Karpas-422 (cell line): ENCODE data around the gene GMNN. TPM values are rescaled to one million over a fixed set of nuclear protein-coding genes. Genes with fewer than 3 reads are reported as not detected.

Experiments
- DNase-seq: peaks from one replicate; pipeline ENCODE4 v3.0.0-alpha.2; 2015
- H2AFZ ChIP-seq: fragments of 200-600 bp; sonication (generic); 2 replicates; pipeline ENCODE4 v1.6.1; 2014; ENCODE audit warnings: antibody characterized with exemption, low read length, mixed read lengths
- H3K27ac ChIP-seq: fragments of 200-600 bp; sonication (generic); 2 replicates; pipeline ENCODE4 v1.5.1; 2014; ENCODE audit warnings: mild to moderate bottlenecking, low read length, moderate library complexity
- H3K27me3 ChIP-seq: fragments of 200-600 bp; sonication (generic); 2 replicates; pipeline ENCODE4 v1.6.1; 2014; ENCODE audit warnings: low read length, mixed read lengths
- H3K36me3 ChIP-seq: fragments of 200-600 bp; sonication (generic); 2 replicates; pipeline ENCODE4 v1.6.1; 2014; ENCODE audit warnings: low read length, mixed read lengths; ENCODE audit not compliant: insufficient read depth
- H3K4me1 ChIP-seq: fragments of 200-600 bp; sonication (generic); 2 replicates; pipeline ENCODE4 v1.6.1; 2014; ENCODE audit warnings: mild to moderate bottlenecking, low read length, mixed read lengths
- H3K4me2 ChIP-seq: fragments of 200-600 bp; sonication (generic); 2 replicates; pipeline ENCODE4 v1.6.1; 2014; ENCODE audit warnings: low read length, low read depth, mild to moderate bottlenecking; ENCODE audit not compliant: poor library complexity, severe bottlenecking
- H3K4me3 ChIP-seq: fragments of 200-600 bp; sonication (generic); 2 replicates; pipeline ENCODE4 v1.5.1; 2014; ENCODE audit warnings: mild to moderate bottlenecking, antibody characterized with exemption, low read length, mixed read lengths
- H3K79me2 ChIP-seq: fragments of 200-600 bp; sonication (generic); 2 replicates; pipeline ENCODE4 v1.6.1; 2014; ENCODE audit warnings: mild to moderate bottlenecking, low read length, mixed read lengths
- H3K9ac ChIP-seq: fragments of 200-600 bp; sonication (generic); 2 replicates; pipeline ENCODE4 v1.6.0; 2014; ENCODE audit warnings: low read length
- H3K9me2 ChIP-seq: fragments of 200-600 bp; sonication (generic), shearing (Covaris generic); replicated peaks from 2 replicates; pipeline ENCODE4 v1.6.0; 2014; ENCODE audit warnings: mild to moderate bottlenecking, low read length, moderate library complexity; ENCODE audit not compliant: insufficient read depth
- H3K9me3 ChIP-seq: fragments of 300-700, 200-600 bp; sonication (generic); 2 replicates; pipeline ENCODE4 v1.6.1; 2014; ENCODE audit warnings: low read length, mixed read lengths
- H4K20me1 ChIP-seq: fragments of 200-600 bp; sonication (generic); 2 replicates; pipeline ENCODE4 v1.6.1; 2014; ENCODE audit warnings: mild to moderate bottlenecking, antibody characterized with exemption, low read length, low read depth; ENCODE audit not compliant: insufficient read depth
- total RNA-seq: library from RNA; depleted of rRNA; stranded (reverse); fragments of >200 nt; shearing (Covaris generic); gene quantifications from 2 replicates; pipeline ENCODE4 v1.2.3, GENCODE V29; 2014; ENCODE audit warnings: low replicate concordance

GMNN gene
- total RNA-seq, 1 experiment from 2014 or later = 29.6 TPM

DNA sequence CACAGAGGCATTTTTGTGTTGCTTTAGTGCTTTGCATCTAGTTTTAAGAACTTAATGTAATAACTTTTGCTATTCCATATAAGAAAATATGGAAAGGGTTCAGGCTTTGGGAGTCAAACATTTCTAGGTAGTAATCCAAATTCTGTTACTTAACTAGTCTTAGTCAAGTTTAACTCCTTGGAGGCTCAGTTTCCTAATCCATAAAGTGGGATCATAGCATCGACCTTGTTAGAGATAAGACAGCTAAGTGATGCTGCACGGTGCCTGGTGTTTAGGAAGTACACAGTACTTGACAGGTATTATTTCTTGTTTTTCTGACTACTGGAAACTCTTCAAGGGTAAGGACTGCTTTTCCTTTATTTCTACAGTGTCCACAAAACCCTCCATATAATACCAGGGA, 48.4 kb downstream of the GMNN start:
- Histone ChIP-seq H3K9ac (no peak overlapping the region), H3K9me3 (no peaks in the 10 kb centered on the region), H3K4me3 (no peak overlapping the region), H3K9me2 (no peaks in the 10 kb centered on the region), H3K4me1 (no peaks in the 10 kb centered on the region), H3K27ac (no peak overlapping the region), H3K36me3 (peaks cover 65% of the 10 kb centered on the region), H4K20me1 (no peaks in the 10 kb centered on the region), H3K4me2 (no peak overlapping the region), H3K79me2 (0 out of 2 replicates have a peak, but pooled peaks cover 3% of the 10 kb centered on the region), H2AFZ (no peak overlapping the region), H3K27me3 (no peaks in the 10 kb centered on the region)
- DNase-seq = no peak

GRCh38 chr6:24824142-24824938, 49.6 kb downstream of the GMNN start:
- Histone ChIP-seq H3K79me2 (0 out of 2 replicates have a peak, but pooled peaks cover 3% of the 10 kb centered on the region), H3K4me3 (no peak overlapping the region), H3K27ac (no peak overlapping the region), H3K4me1 (no peaks in the 10 kb centered on the region), H3K9ac (no peak overlapping the region), H3K36me3 (peaks cover 55% of the 10 kb centered on the region), H3K9me2 (no peaks in the 10 kb centered on the region), H3K4me2 (no peak overlapping the region), H3K27me3 (no peaks in the 10 kb centered on the region), H2AFZ (no peak overlapping the region), H3K9me3 (no peaks in the 10 kb centered on the region), H4K20me1 (no peaks in the 10 kb centered on the region)
- DNase-seq = no peak

DNA sequence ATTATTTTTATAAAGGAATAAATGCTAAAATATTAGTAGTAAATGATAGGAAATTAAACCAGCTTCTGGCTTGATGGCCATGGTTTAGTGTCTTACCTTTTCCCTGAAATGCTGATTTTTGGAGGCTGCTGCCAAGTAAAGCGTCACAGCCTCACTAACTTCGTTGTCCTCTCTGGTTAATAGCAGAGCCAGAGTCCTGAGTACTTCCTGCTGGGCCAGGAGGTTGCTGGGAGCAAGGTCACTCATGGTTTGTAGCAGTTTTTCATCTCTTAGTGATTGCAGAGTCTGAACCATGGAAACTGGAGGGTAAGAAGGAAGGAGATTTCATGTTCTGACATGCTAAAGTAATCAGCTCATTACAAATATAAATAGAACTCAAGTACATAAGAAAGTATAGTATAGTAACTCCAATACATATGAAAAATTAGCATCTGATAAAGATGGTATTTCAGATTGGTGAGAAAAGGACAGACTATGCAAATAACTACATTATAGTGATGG, 50.4 kb downstream of the GMNN start:
- Histone ChIP-seq H3K36me3 (peaks cover 63% of the 10 kb centered on the region), H2AFZ (no peak overlapping the region), H3K4me3 (no peak overlapping the region), H3K79me2 (0 out of 2 replicates have a peak, but pooled peaks cover 3% of the 10 kb centered on the region), H3K9me2 (no peaks in the 10 kb centered on the region), H3K9me3 (no peaks in the 10 kb centered on the region), H3K27ac (no peak overlapping the region), H3K4me2 (no peak overlapping the region), H4K20me1 (no peaks in the 10 kb centered on the region), H3K27me3 (no peaks in the 10 kb centered on the region), H3K9ac (no peak overlapping the region), H3K4me1 (no peaks in the 10 kb centered on the region)
- DNase-seq = no peak

DNA sequence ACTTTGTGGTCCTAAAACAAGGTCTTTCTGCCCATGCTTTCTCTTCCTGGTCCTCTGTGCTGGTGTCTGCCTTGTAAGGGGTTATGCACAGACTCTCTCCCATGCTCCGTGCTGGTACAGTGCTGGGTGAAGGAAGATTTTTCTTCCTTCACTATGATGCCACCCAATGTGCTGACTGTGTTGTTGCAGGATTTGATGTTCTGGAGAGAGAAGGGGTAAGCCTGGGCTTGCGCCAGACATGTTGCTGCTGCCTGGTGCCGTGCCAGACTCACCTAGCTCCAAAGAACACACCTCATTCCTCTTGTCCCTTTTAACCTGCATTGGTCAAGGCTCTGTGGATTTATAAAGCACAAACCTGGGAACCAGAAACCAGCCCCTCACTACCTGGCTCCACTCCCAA, 52.4 kb downstream of the GMNN start:
- Histone ChIP-seq H3K27ac (no peak overlapping the region), H4K20me1 (no peaks in the 10 kb centered on the region), H3K79me2 (0 out of 2 replicates have a peak, but pooled peaks cover 3% of the 10 kb centered on the region), H3K4me3 (no peak overlapping the region), H3K9ac (no peak overlapping the region), H3K4me2 (no peak overlapping the region), H3K4me1 (no peaks in the 10 kb centered on the region), H3K27me3 (no peaks in the 10 kb centered on the region), H3K9me2 (no peaks in the 10 kb centered on the region), H2AFZ (no peak overlapping the region), H3K9me3 (no peaks in the 10 kb centered on the region), H3K36me3 (peaks cover 69% of the 10 kb centered on the region)
- DNase-seq = no peak

DNA sequence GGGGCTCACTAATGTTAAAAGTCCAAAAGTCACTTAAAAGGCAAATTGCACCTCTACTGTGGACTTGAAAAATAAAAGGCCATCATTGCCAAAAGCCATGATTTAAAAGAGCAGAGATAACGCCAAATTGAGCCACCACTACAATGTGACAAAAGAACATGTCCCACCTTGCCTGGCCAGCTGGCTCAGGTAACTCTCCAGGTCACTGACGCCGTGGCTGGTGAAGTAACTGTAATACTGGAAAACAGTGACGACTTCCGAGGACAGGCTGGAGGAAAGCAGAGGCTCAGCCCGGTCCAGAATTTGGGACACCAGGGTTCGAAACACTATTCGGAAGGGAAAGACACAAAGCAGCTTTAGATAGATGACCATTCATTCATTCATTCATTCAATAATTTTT, 53.2 kb downstream of the GMNN start:
- H3K9me3 ChIP-seq = no peaks in the 10 kb centered on the region
- H3K4me1 ChIP-seq = no peaks in the 10 kb centered on the region
- no peak overlapping the region for H3K9ac ChIP-seq
- no peak overlapping the region for H2AFZ ChIP-seq
- no peaks in the 10 kb centered on the region for H3K27me3 ChIP-seq
- H4K20me1 ChIP-seq = no peaks in the 10 kb centered on the region
- peaks cover 73% of the 10 kb centered on the region for H3K36me3 ChIP-seq
- DNase-seq = no peak
- no peaks in the 10 kb centered on the region for H3K9me2 ChIP-seq
- H3K4me2 ChIP-seq = no peak overlapping the region
- 0 out of 2 replicates have a peak, but pooled peaks cover 3% of the 10 kb centered on the region for H3K79me2 ChIP-seq
- H3K27ac ChIP-seq = no peak overlapping the region
- H3K4me3 ChIP-seq = no peak overlapping the region

DNA sequence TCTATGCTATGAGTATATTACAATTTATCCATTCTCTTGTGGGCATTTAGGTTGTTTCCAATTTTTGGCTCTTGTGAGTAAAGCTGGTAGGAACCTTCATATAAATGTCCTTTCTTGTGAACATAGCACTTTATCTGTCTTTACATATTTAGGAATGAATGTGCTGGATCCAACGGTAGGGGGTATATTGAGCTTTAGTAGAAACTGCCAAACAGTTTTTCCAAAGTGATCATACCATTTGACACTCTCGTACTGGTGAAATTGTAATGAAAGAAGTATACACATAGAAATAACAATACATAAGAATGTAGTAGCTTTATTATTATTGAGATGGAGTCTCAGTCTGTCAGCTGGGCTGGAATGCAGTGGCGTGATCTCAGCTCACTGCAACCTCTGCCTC, 54.9 kb downstream of the GMNN start:
- Histone ChIP-seq H3K79me2 (no peaks in the 10 kb centered on the region), H3K36me3 (peaks cover 70% of the 10 kb centered on the region), H3K27me3 (no peaks in the 10 kb centered on the region), H3K27ac (no peak overlapping the region), H2AFZ (no peak overlapping the region), H4K20me1 (no peaks in the 10 kb centered on the region), H3K9me3 (no peaks in the 10 kb centered on the region), H3K4me2 (no peak overlapping the region), H3K4me1 (no peaks in the 10 kb centered on the region), H3K9me2 (no peaks in the 10 kb centered on the region), H3K9ac (no peak overlapping the region), H3K4me3 (no peak overlapping the region)
- DNase-seq = no peak

GRCh38 chr6:24831771-24832716, 57.3 kb downstream of the GMNN start:
- H3K4me2 ChIP-seq = no peak overlapping the region
- H3K27ac ChIP-seq = no peak overlapping the region
- no peaks in the 10 kb centered on the region for H3K79me2 ChIP-seq
- no peak overlapping the region for H3K9ac ChIP-seq
- no peak overlapping the region for H3K4me3 ChIP-seq
- H4K20me1 ChIP-seq = no peaks in the 10 kb centered on the region
- peaks cover 70% of the 10 kb centered on the region for H3K36me3 ChIP-seq
- no peaks in the 10 kb centered on the region for H3K9me3 ChIP-seq
- no peaks in the 10 kb centered on the region for H3K4me1 ChIP-seq
- H2AFZ ChIP-seq = no peak overlapping the region
- no peaks in the 10 kb centered on the region for H3K9me2 ChIP-seq
- H3K27me3 ChIP-seq = no peaks in the 10 kb centered on the region
- no peak for DNase-seq

DNA sequence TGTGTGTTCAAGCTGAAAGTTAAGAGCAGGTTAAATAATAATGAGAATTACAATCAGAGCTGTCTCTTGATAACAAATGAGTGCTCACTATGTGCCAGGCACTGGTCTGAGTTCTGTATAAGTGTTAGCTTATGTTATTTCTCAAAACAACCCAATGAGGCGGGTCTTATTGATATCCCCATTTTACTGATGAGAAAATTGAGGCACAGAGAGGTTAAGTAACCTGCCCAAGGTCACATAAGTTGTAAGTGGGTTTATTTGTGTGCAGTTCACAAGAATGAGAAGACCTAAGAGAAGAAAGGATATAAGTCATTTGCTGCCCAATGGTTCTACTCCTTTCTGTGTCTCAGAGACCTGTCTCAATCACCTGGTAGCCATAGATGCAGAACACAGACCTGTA, 58.1 kb downstream of the GMNN start:
- H3K27ac ChIP-seq = no peak overlapping the region

More for the DNA sequence above, 58.1 kb downstream of the GMNN start:
- H3K9ac ChIP-seq = no peak overlapping the region
- no peaks in the 10 kb centered on the region for H4K20me1 ChIP-seq
- peaks cover 68% of the 10 kb centered on the region; the same call in 1 of the 2 replicates for H3K36me3 ChIP-seq
- H3K4me1 ChIP-seq = no peaks in the 10 kb centered on the region
- no peaks in the 10 kb centered on the region for H3K9me2 ChIP-seq
- DNase-seq = no peak
- no peaks in the 10 kb centered on the region for H3K79me2 ChIP-seq
- no peak overlapping the region for H3K4me3 ChIP-seq
- H3K9me3 ChIP-seq = no peaks in the 10 kb centered on the region
- H3K4me2 ChIP-seq = no peak overlapping the region
- no peak overlapping the region for H2AFZ ChIP-seq
- no peaks in the 10 kb centered on the region for H3K27me3 ChIP-seq
